HCT116 (cell line): ENCODE data around the gene TMC4. TPM values are rescaled to one million over a fixed set of nuclear protein-coding genes. Genes with fewer than 3 reads are reported as not detected.
"Not testable (repeated sequence)": the region's sequence is repeated elsewhere in the genome, so short reads cannot be mapped to it uniquely, and the experiment has no call there.

Experiments used
- ATAC-seq: fragments of 200-7000 bp; cut with Tn5 transposase; 2 replicates; pipeline ENCODE4 v1.9.1; 2020; ENCODE audit warnings: mild to moderate bottlenecking, moderate library complexity
- BruUV-seq: library from RNA; stranded (reverse); fragments of 400-500 nt; replicated peaks from 2 replicates; lab custom pipeline; 2021; lab: Mats Ljungman, UMichigan
- CTCF ChIA-PET: fragments of 300-600 bp; sonication (Branson Sonifier 250); formaldehyde crosslinking; loops from one replicate; lab custom pipeline; 2021; ENCODE audit warnings: antibody characterized with exemption; lab: Charles Lee
- POLR2A ChIA-PET: fragments of 300-600, 350-600 bp; sonication (Branson Sonifier 250); formaldehyde crosslinking; loops from one replicate; lab custom pipeline; 2021; ENCODE audit warnings: antibody characterized with exemption; lab: Charles Lee
- RAD21 ChIA-PET, 2 experiments: fragments of 300-600 bp; sonication (Branson Sonifier 250); formaldehyde crosslinking; loops; one replicate each; lab custom pipeline; 2023; ENCODE audit warnings: low total read pairs in 2 of 2; ENCODE audit not compliant: uncharacterized antibody in 2 of 2, unreplicated experiment in 2 of 2, low non-redundant PET in 1 of 2; lab: Charles Lee
- DNase-seq: peaks from one replicate; pipeline ENCODE4 v3.0.0-alpha.2; 2010; ENCODE audit warnings: low read depth, low spot score
- H2AFZ ChIP-seq: fragments of 200-600 bp; shearing (Covaris generic), sonication (generic); 2 replicates; pipeline ENCODE4 v1.6.1; 2017; ENCODE audit warnings: low read depth, mixed run types, mixed read lengths, antibody characterized with exemption, low read length; ENCODE audit not compliant: poor library complexity, severe bottlenecking
- H3K27ac ChIP-seq: 2 replicates; pipeline ENCODE4 v1.5.1; 2012; ENCODE audit warnings: low read depth, low read length
- H3K27me3 ChIP-seq: fragments of 200-600 bp; sonication (generic); 2 replicates; pipeline ENCODE4 v1.6.1; 2016; ENCODE audit warnings: mixed run types, low read length, mixed read lengths; ENCODE audit not compliant: insufficient read depth
- H3K36me3 ChIP-seq, 2 experiments: fragments of 200-500 bp in 1 of 2; fragments of 200-600 bp in 1 of 2; sonication (Bioruptor generic) in 1 of 2; sonication (generic) in 1 of 2; 2 replicates each; pipeline versions ENCODE4 v1.5.1 to v1.6.1; 2014 to 2016; ENCODE audit warnings: low read length in 2 of 2, inconsistent platforms in 1 of 2, mixed read lengths in 1 of 2, mixed run types in 1 of 2; ENCODE audit not compliant: insufficient read depth in 2 of 2, control insufficient read depth in 1 of 2
- H3K4me1 ChIP-seq, 2 experiments: fragments of 200-600 bp in 1 of 2; sonication (generic) in 1 of 2; 2 replicates each; pipeline versions ENCODE4 v1.5.1 to v1.6.1; 2012 to 2017; ENCODE audit warnings: low read length in 2 of 2, inconsistent platforms in 1 of 2, mild to moderate bottlenecking in 1 of 2, mixed read lengths in 1 of 2, mixed run types in 1 of 2, moderate library complexity in 1 of 2; ENCODE audit not compliant: insufficient read depth in 2 of 2, control insufficient read depth in 1 of 2
- H3K4me2 ChIP-seq: fragments of 200-600 bp; sonication (generic); 2 replicates; pipeline ENCODE4 v1.6.1; 2017; ENCODE audit warnings: mixed run types, low read length, mixed read lengths
- H3K4me3 ChIP-seq, 2 experiments: fragments of 200-600 bp in 1 of 2; sonication (generic) in 1 of 2; replicated peaks in 1 of 2; 2 replicates each; pipeline ENCODE4 v1.5.1; 2011 to 2016; ENCODE audit warnings: low read length in 2 of 2, control low read depth in 1 of 2, low read depth in 1 of 2, mild to moderate bottlenecking in 1 of 2, mixed read lengths in 1 of 2, mixed run types in 1 of 2
- H3K79me2 ChIP-seq: fragments of 200-600 bp; sonication (generic); 2 replicates; pipeline ENCODE4 v1.6.1; 2017; ENCODE audit warnings: mild to moderate bottlenecking, mixed run types, low read length, moderate library complexity, mixed read lengths; ENCODE audit not compliant: insufficient read depth
- H3K9ac ChIP-seq: fragments of 200-600 bp; sonication (generic); 2 replicates; pipeline ENCODE4 v1.6.1; 2016; ENCODE audit warnings: low read length, mixed read lengths
- H3K9me2 ChIP-seq: fragments of 200-600 bp; sonication (generic), shearing (Covaris generic); 2 replicates; pipeline ENCODE4 v1.6.1; 2017; ENCODE audit warnings: mixed run types, mild to moderate bottlenecking, moderate library complexity; ENCODE audit not compliant: insufficient read depth
- H3K9me3 ChIP-seq, 2 experiments: fragments of 200-500 bp in 1 of 2; fragments of 200-600 bp in 1 of 2; sonication (Bioruptor generic) in 1 of 2; sonication (generic) in 1 of 2; 2 replicates each; pipeline ENCODE4 v1.6.1; 2014 to 2017; ENCODE audit warnings: low read length in 2 of 2, mixed read lengths in 2 of 2, inconsistent platforms in 1 of 2, low read depth in 1 of 2, mild to moderate bottlenecking in 1 of 2, mixed run types in 1 of 2, moderate library complexity in 1 of 2; ENCODE audit not compliant: control insufficient read depth in 1 of 2, insufficient read depth in 1 of 2
- H4K20me1 ChIP-seq: fragments of 200-600 bp; sonication (generic), shearing (Covaris generic); 2 replicates; pipeline ENCODE4 v1.6.1; 2017; ENCODE audit warnings: mixed run types, mild to moderate bottlenecking, moderate library complexity; ENCODE audit not compliant: insufficient read depth
- POLR2AphosphoS5 ChIP-seq: IDR thresholded peaks from 2 replicates; pipeline ENCODE4 v1.6.1; 2011; ENCODE audit warnings: mild to moderate bottlenecking, low read depth, low read length, moderate library complexity
- intact Hi-C: fragments of 100-400 bp; cut with micrococcal nuclease; formaldehyde crosslinking; loops from 2 replicates; pipeline ENCODE4 v1.10.0; 2022
- total RNA-seq: library from RNA; stranded (reverse); gene quantifications from one replicate; pipeline ENCODE4 v1.2.1, GENCODE V29; 2021; ENCODE audit not compliant: unreplicated experiment
- TF ChIP-seq, protein P1 (sequence below), 3 experiments: fragments of 200-600 bp in 1 of 3; sonication (generic) in 1 of 3; IDR thresholded peaks in 2 of 3; conservative IDR thresholded peaks in 1 of 3; 2 replicates each; pipeline ENCODE4 v1.5.1; 2012 to 2017; ENCODE audit warnings: low read depth in 2 of 3, low read length in 2 of 3, antibody characterized with exemption in 1 of 3, borderline replicate concordance in 1 of 3, control low read depth in 1 of 3, mild to moderate bottlenecking in 1 of 3, mixed read lengths in 1 of 3, mixed run types in 1 of 3, moderate library complexity in 1 of 3; ENCODE audit not compliant: insufficient read depth in 1 of 3

The TMC4 gene
- total RNA-seq, 1 experiment from 2014 or later: 60.3 TPM

DNA sequence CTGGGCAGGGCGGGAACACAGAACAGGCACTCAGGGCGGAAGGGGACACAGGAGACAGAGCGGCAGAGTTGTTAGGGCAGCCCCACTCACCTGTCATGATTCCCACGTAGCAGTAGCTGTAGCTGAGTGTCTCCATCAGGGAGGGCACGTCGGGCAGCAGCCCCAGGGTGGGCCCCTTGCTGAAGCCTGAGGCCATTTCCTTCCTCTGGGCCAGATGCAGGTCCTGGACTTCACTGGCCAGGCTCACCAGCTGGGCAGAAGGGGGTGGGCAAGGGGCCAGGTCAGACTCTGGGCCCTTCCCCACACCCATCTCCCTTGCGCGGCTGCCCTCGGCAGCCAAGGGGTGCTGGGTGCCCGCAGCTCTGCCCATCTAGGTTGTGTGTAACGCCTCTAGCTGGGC lies 10.5 kb upstream of the TMC4 start:
- H3K9me3 ChIP-seq: no peaks in the 10 kb centered on the region
- no peak for ATAC-seq
- no peak overlapping the region for H3K27ac ChIP-seq
- ChIA-PET POLR2A (no interaction called here), CTCF (no interaction called here), RAD21 (no interaction called here)
- no peak overlapping the region for H2AFZ ChIP-seq
- no peak overlapping the region for H3K4me2 ChIP-seq
- peaks cover 6 to 26% of the 10 kb centered on the region in 2 experiments for H3K36me3 ChIP-seq
- H3K4me3 ChIP-seq: no peak overlapping the region
- H3K4me1 ChIP-seq: peaks cover 5 to 13% of the 10 kb centered on the region in 2 experiments; a peak in 3 of 4 replicates
- no peaks in the 10 kb centered on the region for H4K20me1 ChIP-seq
- no peaks in the 10 kb centered on the region for H3K27me3 ChIP-seq
- DNase-seq: no peak
- H3K9me2 ChIP-seq: no peaks in the 10 kb centered on the region
- no peak overlapping the region for H3K9ac ChIP-seq
- TF ChIP-seq, protein P1, sequence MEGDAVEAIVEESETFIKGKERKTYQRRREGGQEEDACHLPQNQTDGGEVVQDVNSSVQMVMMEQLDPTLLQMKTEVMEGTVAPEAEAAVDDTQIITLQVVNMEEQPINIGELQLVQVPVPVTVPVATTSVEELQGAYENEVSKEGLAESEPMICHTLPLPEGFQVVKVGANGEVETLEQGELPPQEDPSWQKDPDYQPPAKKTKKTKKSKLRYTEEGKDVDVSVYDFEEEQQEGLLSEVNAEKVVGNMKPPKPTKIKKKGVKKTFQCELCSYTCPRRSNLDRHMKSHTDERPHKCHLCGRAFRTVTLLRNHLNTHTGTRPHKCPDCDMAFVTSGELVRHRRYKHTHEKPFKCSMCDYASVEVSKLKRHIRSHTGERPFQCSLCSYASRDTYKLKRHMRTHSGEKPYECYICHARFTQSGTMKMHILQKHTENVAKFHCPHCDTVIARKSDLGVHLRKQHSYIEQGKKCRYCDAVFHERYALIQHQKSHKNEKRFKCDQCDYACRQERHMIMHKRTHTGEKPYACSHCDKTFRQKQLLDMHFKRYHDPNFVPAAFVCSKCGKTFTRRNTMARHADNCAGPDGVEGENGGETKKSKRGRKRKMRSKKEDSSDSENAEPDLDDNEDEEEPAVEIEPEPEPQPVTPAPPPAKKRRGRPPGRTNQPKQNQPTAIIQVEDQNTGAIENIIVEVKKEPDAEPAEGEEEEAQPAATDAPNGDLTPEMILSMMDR (IDR thresholded peaks at IDR 0.05 in 2 of 3, conservative IDR thresholded peaks at IDR 0.05 in 1 of 3; ENCODE audit: borderline replicate concordance in 1 of 3, insufficient read depth in 1 of 3, low read depth in 2 of 3, low read length in 2 of 3): no peak
- 0 out of 2 replicates have a peak, but pooled peaks have one; percentile 17 for TF ChIP-seq POLR2AphosphoS5
- peaks cover 13% of the 10 kb centered on the region for H3K79me2 ChIP-seq
- intact Hi-C loops: no loop called here
- no TSS peak for BruUV-seq

DNA sequence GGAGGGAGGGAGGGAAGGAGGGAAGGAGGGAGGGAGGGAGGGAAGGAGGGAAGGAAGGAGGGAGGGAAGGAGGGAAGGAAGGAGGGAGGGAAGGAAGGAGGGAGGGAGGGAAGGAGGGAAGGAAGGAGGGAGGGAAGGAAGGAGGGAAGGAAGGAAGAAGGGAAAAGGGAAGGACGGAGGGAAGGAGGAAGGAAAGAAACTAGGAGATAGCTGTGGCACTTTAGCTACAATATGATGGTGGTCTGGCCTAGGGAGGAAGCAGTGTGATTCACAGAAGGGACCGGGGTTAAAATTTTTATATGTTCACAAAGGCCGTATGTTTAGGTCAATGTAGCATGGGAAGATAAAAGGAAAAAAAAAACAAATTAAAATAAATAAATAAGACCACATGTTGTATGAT lies 8.9 kb upstream of the TMC4 start:
- H3K4me1 ChIP-seq, H3K27me3 ChIP-seq, H3K9me3 ChIP-seq, RAD21 ChIA-PET, ATAC-seq, H3K4me3 ChIP-seq, DNase-seq, H3K4me2 ChIP-seq, intact Hi-C loops, H2AFZ ChIP-seq, POLR2A ChIA-PET, BruUV-seq, H3K27ac ChIP-seq, CTCF ChIA-PET, H3K9ac ChIP-seq, H3K9me2 ChIP-seq, H3K79me2 ChIP-seq, H4K20me1 ChIP-seq: not testable (repeated sequence)
- H3K36me3 ChIP-seq: peaks cover 9 to 31% of the 10 kb centered on the region in 2 experiments
